ENCODE data around the gene TGM2.

DNA sequence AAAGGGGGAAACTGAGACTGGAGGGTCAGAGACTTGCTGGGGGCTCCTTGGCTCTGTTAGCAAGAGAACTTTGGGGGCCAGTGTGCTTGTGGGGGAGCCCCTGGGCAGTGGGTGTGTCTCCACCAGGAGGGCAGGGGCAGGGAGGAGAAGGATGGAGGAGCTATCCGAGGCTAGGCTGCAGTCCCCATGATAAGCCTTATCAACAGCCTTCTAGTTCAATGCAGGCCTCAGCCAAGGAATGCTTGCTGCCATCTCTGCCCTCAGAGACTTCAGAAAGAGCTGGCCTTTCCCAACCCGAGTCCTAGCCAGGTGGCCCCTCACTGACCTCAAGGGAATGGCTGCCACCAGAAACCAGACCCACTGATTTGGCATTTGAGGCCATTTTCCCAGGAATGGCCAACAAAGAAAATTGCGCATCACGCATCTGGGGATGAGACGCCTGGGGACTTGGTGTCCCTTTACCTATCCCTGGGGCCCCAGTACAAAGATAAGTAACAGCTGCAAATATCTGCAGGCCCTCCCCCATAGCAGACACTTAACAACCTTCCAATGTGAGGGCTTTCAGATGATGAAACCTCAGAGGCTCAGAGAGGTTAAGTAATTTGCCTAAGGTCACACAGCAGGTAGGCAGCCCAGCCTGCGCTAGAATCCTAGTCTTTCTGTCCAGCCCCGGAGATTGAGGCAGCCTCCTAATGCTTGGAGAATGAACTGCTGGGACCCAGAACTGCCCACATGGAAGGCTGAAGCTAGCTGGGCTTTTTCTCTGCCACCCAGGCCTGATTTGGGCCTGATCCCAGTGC, 4.9 kb downstream of the TGM2 start:
- TF ChIP-seq POLR2A (IDR thresholded peaks at IDR 0.05; ENCODE audit: extremely low read depth, insufficient read length) (no peak), MYC (IDR thresholded peaks at IDR 0.05; ENCODE audit: low read depth, low read length) (no peak)
- TF ChIP-seq, protein P1, sequence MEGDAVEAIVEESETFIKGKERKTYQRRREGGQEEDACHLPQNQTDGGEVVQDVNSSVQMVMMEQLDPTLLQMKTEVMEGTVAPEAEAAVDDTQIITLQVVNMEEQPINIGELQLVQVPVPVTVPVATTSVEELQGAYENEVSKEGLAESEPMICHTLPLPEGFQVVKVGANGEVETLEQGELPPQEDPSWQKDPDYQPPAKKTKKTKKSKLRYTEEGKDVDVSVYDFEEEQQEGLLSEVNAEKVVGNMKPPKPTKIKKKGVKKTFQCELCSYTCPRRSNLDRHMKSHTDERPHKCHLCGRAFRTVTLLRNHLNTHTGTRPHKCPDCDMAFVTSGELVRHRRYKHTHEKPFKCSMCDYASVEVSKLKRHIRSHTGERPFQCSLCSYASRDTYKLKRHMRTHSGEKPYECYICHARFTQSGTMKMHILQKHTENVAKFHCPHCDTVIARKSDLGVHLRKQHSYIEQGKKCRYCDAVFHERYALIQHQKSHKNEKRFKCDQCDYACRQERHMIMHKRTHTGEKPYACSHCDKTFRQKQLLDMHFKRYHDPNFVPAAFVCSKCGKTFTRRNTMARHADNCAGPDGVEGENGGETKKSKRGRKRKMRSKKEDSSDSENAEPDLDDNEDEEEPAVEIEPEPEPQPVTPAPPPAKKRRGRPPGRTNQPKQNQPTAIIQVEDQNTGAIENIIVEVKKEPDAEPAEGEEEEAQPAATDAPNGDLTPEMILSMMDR (IDR thresholded peaks at IDR 0.05; ENCODE audit: low read depth, low read length) = no peak

Measured in NB4 (cell line).